GM12801 (cell line): ENCODE data around the gene ERP44.

Experiments
- TF ChIP-seq, protein P1 (sequence below): IDR thresholded peaks from one replicate; pipeline ENCODE4 v1.5.1; 2011; ENCODE audit warnings: control low read depth; ENCODE audit not compliant: insufficient read length; ENCODE audit errors: extremely low read depth

ERP44 gene

DNA sequence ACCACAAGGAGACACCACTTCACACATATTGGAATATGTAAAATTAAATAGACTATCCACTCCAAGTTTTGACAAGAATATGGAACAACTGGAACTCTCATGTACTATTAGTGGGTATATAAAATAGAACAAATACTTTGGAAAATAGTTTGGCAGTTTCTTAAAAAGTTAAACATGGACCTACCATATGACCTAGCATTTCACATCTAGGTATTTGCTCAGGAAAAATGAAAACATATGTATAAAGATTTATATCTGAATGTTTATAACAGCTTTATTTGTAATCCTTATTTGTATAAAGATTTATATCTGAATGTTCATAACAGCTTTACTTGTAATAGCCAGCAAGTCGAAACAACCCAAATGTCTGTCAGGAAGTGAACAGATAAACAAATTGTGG, 49.2 kb downstream of the ERP44 start:
- TF ChIP-seq, protein P1, sequence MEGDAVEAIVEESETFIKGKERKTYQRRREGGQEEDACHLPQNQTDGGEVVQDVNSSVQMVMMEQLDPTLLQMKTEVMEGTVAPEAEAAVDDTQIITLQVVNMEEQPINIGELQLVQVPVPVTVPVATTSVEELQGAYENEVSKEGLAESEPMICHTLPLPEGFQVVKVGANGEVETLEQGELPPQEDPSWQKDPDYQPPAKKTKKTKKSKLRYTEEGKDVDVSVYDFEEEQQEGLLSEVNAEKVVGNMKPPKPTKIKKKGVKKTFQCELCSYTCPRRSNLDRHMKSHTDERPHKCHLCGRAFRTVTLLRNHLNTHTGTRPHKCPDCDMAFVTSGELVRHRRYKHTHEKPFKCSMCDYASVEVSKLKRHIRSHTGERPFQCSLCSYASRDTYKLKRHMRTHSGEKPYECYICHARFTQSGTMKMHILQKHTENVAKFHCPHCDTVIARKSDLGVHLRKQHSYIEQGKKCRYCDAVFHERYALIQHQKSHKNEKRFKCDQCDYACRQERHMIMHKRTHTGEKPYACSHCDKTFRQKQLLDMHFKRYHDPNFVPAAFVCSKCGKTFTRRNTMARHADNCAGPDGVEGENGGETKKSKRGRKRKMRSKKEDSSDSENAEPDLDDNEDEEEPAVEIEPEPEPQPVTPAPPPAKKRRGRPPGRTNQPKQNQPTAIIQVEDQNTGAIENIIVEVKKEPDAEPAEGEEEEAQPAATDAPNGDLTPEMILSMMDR: no peak

DNA sequence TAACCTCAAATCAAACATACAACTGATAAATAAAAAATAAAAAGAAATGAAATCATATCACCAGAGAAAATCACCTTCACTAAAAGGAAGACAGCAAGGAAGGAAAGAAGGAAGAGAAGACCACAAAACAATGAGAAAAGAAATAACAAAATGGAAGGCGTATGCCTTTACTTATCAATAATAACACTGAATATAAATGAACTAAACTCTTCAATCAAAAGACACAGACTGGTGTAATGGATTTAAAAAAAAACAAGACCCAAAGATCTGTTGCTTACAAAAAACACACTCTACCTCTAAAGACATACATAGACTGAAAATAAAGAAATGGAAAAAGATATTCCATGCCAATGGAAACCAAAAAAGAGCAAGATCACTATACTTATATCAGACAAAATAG, 60.3 kb downstream of the ERP44 start:
- TF ChIP-seq, protein P1: no peak

DNA sequence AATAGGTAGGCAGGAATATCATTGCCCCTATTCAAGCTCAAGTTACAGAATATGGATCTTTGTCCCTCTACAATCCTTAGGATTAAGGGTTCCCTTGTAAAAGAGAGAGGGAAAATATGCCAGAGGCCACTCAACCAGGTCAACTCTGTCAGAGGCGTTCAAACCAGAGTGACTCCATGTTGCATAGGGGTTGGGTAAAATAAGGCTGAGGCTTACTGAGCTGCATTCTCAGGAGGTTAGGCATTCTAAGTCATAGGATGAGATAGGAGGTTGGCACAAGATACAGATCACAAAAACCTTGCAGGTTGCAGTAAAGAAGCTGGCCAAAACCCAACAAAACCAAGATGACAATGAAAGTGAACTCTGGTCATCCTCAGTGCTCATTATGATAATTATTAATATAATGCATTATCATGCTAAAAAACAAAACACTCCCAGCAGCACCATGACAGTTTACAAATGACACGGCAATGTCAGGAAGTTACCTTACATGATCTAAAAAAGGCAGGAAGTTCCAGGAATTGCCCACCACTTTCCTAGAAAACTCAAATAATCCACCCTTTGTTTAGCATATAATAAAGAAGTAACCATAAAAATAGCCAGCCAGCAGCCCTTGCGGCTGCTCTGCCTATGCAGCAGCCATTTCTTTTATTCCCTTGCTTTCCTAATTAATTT, 64.8 kb downstream of the ERP44 start:
- TF ChIP-seq, protein P1: no peak

DNA sequence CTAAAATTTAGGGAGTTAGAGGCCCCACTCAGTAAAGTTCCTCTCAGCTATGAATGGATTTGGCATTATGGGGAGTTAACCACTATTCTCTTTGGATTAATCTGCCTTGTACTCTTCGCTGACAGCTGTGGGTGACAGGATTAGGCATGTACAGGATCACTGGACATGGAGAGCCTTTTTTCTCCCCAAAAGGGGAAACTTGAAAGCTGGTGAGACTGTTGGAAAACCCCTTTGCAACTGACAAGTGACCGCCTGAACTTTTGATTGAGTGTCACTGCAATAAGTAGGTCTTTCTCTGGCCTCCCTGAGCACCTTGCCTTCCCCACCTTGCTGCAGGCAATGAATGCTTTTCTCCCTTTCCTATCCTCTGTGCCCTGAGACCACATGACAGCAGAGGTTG, 68.3 kb downstream of the ERP44 start:
- TF ChIP-seq, protein P1: no peak

DNA sequence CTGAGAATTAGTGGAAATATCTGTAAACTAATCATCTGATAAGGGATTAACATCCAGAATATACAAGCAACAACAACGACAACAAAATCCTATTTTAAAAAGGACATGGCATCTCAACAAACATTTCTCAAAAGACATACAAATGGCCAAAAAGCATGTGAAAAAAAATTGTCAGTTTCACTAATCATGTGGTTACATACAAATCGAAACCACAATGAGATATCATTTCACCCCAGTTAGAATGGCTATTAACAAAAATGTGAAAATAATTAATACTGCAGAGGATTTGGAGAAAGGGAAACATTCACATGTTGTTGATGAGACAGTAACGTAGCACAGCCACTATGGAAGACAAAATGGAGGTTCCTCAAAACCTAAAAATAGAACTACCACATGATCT, 69.5 kb downstream of the ERP44 start:
- TF ChIP-seq, protein P1: no peak

DNA sequence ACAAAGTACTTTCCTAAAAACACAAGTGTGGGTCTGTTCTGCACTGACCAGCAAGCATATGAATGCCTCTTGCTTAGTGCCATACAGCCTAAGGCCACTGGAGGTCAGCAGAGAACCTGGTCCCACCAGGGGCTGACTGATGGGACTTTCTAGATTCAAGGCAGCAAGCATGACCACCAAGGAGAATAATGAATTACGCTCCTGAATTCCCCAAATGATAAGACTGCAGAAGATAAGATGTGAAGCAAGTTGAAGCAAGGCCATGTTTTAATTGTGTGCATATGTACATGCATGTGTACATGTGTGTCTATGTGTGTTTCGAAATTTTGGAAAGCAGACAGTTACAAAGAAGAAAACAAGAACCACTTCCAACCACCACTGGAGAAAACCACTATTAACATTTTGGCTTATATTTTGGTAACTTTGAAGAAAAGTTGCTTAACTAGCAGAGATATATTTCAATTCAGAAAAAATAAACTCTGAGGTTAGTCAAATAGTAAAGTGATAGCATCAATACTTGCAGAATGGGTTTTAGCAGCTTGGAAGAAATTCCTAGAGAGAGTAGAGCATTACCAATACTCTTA, 70.5 kb downstream of the ERP44 start:
- TF ChIP-seq, protein P1: peak; percentile 86

DNA sequence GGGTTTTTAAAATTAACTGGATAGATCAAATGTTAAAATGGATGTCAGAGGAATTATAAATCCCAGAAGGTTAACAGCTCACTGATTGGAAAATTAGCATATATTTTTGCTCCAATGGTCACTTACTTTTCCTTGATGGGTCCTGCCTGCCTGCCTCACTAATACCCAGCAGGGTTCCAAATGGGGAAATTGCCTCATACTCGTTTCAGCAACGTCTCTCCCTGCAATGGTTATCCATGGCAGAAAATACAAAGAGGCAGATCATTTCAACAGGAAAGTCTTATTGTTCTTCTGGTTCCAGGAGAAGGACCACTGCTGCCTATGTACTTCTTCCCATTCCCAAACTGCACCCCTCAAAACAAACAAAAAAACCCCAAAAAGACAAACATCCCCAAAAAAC, 71.3 kb downstream of the ERP44 start:
- TF ChIP-seq, protein P1: no peak

DNA sequence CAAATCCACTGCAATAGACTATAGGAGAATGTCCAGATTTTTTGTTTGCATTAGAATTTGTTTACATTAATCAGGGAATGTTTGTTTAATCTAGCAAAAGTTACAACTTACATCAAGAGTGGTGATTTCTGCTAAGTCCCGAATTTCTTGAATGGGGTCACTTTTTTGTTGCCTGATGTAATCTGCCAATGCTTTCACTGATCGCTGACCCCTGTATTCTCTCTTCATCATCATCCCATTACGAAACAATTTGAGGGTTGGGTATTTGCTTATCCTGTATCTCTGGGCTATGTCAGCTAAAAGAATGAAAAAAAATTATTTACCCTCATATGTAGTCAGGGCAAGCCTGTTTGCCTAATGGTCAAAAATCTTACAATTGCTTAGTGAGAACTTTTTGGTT, 76.9 kb downstream of the ERP44 start:
- TF ChIP-seq, protein P1: no peak
